Measurements from ENCODE around the gene CYP4F2.
"Not testable (repeated sequence)": the region's sequence is repeated elsewhere in the genome, so short reads cannot be mapped to it uniquely, and the experiment has no call there.

Gene CYP4F2

GRCh38 chr19:15897738-15898276 lies at the start of gene CYP4F2:
TSS of gene CYP4F2 (minus strand) at chr19:15898074. CDS start at chr19:15897611, 463 bp downstream.
- DNase-seq (ENCODE audit: low read depth) = no peak

GRCh38 chr19:15945301-15945700 lies 47.4 kb upstream of the CYP4F2 start:
- no peak for DNase-seq (ENCODE audit: low read depth)

- DNase-seq (ENCODE audit: low read depth) = no peak
These were observed 46.5 kb upstream of the CYP4F2 start for GRCh38 chr19:15944401-15944800.

GRCh38 chr19:15937771-15938170 lies 39.9 kb upstream of the CYP4F2 start:
- DNase-seq (ENCODE audit: low read depth) = no peak

- DNase-seq (ENCODE audit: low read depth) = no peak
These were observed 39.1 kb upstream of the CYP4F2 start for GRCh38 chr19:15936950-15937349.

- DNase-seq (ENCODE audit: low read depth) = no peak
These were observed 38.3 kb upstream of the CYP4F2 start for GRCh38 chr19:15936173-15936572.

- no peak for DNase-seq (ENCODE audit: low read depth)
These were observed 37.4 kb upstream of the CYP4F2 start for GRCh38 chr19:15935167-15935702.

GRCh38 chr19:15934332-15935078 lies 36.6 kb upstream of the CYP4F2 start, which contains the start of gene CYP4F11:
TSS of gene CYP4F11 (minus strand) at chr19:15934529. CDS start at chr19:15934408, 121 bp downstream.
- DNase-seq (ENCODE audit: low read depth) = no peak

- not testable (repeated sequence) for DNase-seq (ENCODE audit: low read depth)
These were observed 36.0 kb upstream of the CYP4F2 start for GRCh38 chr19:15933761-15934331.

GRCh38 chr19:15928321-15928720 lies 30.4 kb upstream of the CYP4F2 start:
- no peak for DNase-seq (ENCODE audit: low read depth)

GRCh38 chr19:15926484-15926883 lies 28.6 kb upstream of the CYP4F2 start:
- no peak for DNase-seq (ENCODE audit: low read depth)

- no peak for DNase-seq (ENCODE audit: low read depth)
These were observed 25.8 kb upstream of the CYP4F2 start for GRCh38 chr19:15923702-15924101.

- no peak for DNase-seq (ENCODE audit: low read depth)
These were observed 24.1 kb upstream of the CYP4F2 start for GRCh38 chr19:15922021-15922420.

- no peak for DNase-seq (ENCODE audit: low read depth)
These were observed 21.4 kb upstream of the CYP4F2 start for GRCh38 chr19:15919243-15919642.

GRCh38 chr19:15915109-15915508 lies 17.2 kb upstream of the CYP4F2 start:
- DNase-seq (ENCODE audit: low read depth) = no peak

- DNase-seq (ENCODE audit: low read depth) = no peak
These were observed 16.0 kb upstream of the CYP4F2 start for GRCh38 chr19:15913830-15914229.

GRCh38 chr19:15913384-15913783 lies 15.5 kb upstream of the CYP4F2 start:
- DNase-seq (ENCODE audit: low read depth) = no peak

GRCh38 chr19:15911599-15912235 lies 13.8 kb upstream of the CYP4F2 start:
- no peak for DNase-seq (ENCODE audit: low read depth)

- no peak for DNase-seq (ENCODE audit: low read depth)
These were observed 7.2 kb upstream of the CYP4F2 start for GRCh38 chr19:15905026-15905425.

- not testable (repeated sequence) for DNase-seq (ENCODE audit: low read depth)
These were observed 5.0 kb upstream of the CYP4F2 start for GRCh38 chr19:15902898-15903297.

GRCh38 chr19:15902254-15902653 lies 4.4 kb upstream of the CYP4F2 start:
- DNase-seq (ENCODE audit: low read depth) = no peak

GRCh38 chr19:15900504-15900903 lies 2.6 kb upstream of the CYP4F2 start:
- no peak for DNase-seq (ENCODE audit: low read depth)

GRCh38 chr19:15900032-15900431 lies 2.2 kb upstream of the CYP4F2 start:
- DNase-seq (ENCODE audit: low read depth) = not testable (repeated sequence)

All from stimulated activated CD8-positive, alpha-beta memory T cell treated with anti-CD3 and anti-CD28 coated beads, Interleukin-12 subunit alpha, Interleukin-12 subunit beta, amount 100 ng/mL, for 1 hour (primary cell).